Osteocyte (in vitro differentiated cells): ENCODE data around the gene ING1. TPM values are rescaled to one million over a fixed set of nuclear protein-coding genes. Genes with fewer than 3 reads are reported as not detected.

Source experiments
- DNase-seq: peaks from one replicate; pipeline ENCODE4 v3.0.0; 2021; ENCODE audit warnings: mixed read lengths; ENCODE audit not compliant: unreplicated experiment; ENCODE audit errors: extremely low spot score
- H3K27ac Mint-ChIP-seq: one replicate; pipeline ENCODE4 v1.8.0; 2021; ENCODE audit warnings: mild to moderate bottlenecking, mixed read lengths; ENCODE audit not compliant: unreplicated experiment
- H3K27me3 Mint-ChIP-seq: one replicate; pipeline ENCODE4 v1.8.0; 2021; ENCODE audit warnings: mixed read lengths; ENCODE audit not compliant: unreplicated experiment
- H3K36me3 Mint-ChIP-seq: one replicate; pipeline ENCODE4 v1.8.0; 2021; ENCODE audit warnings: mixed read lengths; ENCODE audit not compliant: unreplicated experiment
- H3K4me1 Mint-ChIP-seq: one replicate; pipeline ENCODE4 v1.8.0; 2021; ENCODE audit warnings: mixed read lengths; ENCODE audit not compliant: unreplicated experiment
- H3K4me3 Mint-ChIP-seq: one replicate; pipeline ENCODE4 v1.8.0; 2021; ENCODE audit warnings: mild to moderate bottlenecking, moderate library complexity, mixed read lengths; ENCODE audit not compliant: unreplicated experiment
- H3K9me3 Mint-ChIP-seq: one replicate; pipeline ENCODE4 v1.8.0; 2021; ENCODE audit warnings: mixed read lengths; ENCODE audit not compliant: unreplicated experiment
- total RNA-seq: library from RNA; stranded (reverse); gene quantifications from 2 replicates; pipeline ENCODE4 v1.2.1, GENCODE V29; 2021
- TF ChIP-seq, protein P1 (sequence below): fragments of 200-600 bp; sonication (generic); IDR thresholded peaks from 2 replicates; pipeline ENCODE4 v1.5.0; 2021; ENCODE audit warnings: antibody characterized with exemption, mild to moderate bottlenecking, moderate library complexity

ING1 gene
- total RNA-seq, 1 donor from 2014 or later = 23.2 TPM

- peaks cover 9% of the 10 kb centered on the region for H3K4me1 Mint-ChIP-seq
- DNase-seq = no peak
- H3K27me3 Mint-ChIP-seq = peaks cover 22% of the 10 kb centered on the region
- H3K9me3 Mint-ChIP-seq = no peaks in the 10 kb centered on the region
- H3K27ac Mint-ChIP-seq = no peak overlapping the region
- TF ChIP-seq, protein P1, sequence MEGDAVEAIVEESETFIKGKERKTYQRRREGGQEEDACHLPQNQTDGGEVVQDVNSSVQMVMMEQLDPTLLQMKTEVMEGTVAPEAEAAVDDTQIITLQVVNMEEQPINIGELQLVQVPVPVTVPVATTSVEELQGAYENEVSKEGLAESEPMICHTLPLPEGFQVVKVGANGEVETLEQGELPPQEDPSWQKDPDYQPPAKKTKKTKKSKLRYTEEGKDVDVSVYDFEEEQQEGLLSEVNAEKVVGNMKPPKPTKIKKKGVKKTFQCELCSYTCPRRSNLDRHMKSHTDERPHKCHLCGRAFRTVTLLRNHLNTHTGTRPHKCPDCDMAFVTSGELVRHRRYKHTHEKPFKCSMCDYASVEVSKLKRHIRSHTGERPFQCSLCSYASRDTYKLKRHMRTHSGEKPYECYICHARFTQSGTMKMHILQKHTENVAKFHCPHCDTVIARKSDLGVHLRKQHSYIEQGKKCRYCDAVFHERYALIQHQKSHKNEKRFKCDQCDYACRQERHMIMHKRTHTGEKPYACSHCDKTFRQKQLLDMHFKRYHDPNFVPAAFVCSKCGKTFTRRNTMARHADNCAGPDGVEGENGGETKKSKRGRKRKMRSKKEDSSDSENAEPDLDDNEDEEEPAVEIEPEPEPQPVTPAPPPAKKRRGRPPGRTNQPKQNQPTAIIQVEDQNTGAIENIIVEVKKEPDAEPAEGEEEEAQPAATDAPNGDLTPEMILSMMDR = no peak
- no peaks in the 10 kb centered on the region for H3K36me3 Mint-ChIP-seq
- no peak overlapping the region for H3K4me3 Mint-ChIP-seq
Measured at GRCh38 chr13:110771194-110771593, 57.7 kb downstream of the ING1 start.

DNA sequence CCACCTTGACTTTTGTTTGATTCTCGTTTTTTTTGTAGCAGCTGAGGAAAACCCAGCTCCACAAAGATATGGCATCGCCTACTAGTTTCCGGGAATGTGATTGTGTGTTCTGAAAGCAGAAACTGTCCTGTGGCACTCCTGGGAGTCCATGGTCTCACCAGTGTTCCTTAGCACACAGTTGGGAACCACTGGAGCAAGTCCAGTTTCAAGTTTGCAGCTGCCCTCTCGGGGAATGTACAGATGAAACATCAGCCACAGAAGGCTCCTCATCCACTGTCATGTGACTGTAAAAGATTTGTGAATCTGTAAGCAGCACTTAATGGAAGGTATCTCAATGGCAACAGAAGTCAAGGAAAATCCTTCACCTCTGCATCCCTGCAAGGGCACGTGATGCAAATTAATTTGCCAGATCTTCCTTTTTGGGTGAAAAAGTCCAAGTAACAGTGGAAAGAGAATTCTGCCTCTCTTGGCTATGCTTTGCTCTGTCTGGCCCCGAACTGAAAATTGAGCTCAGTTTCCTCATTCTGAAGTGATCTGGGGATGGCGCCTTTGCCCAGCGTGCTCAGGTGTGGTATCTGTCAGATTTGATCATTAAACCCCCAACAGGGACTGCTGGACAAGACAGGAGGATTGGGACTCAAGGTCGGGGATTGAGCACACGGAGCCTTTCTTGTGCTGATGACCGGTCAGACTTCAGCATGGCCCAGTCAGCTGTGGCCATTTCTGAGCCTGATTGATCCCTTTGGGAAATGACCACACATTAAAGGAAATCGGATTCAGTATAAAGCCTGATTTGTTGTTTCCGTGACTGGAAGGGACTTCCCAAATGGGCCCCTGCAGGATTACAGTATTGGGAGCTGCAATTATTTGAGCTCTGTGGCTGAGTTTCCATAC lies 58.8 kb downstream of the ING1 start:
- no peaks in the 10 kb centered on the region for H3K36me3 Mint-ChIP-seq

More for the DNA sequence above, 58.8 kb downstream of the ING1 start:
- H3K27me3 Mint-ChIP-seq = peaks cover 19% of the 10 kb centered on the region
- TF ChIP-seq, protein P1 = no peak
- H3K9me3 Mint-ChIP-seq = no peaks in the 10 kb centered on the region
- no peak overlapping the region for H3K27ac Mint-ChIP-seq
- DNase-seq = no peak
- no peak overlapping the region for H3K4me3 Mint-ChIP-seq
- peaks cover 12% of the 10 kb centered on the region for H3K4me1 Mint-ChIP-seq

Other genes starting within 250 kb of the ING1 start
- gene RAB20, start 152.0 kb upstream of the ING1 start, total RNA-seq = 10.0 and 11.7 TPM in 2 replicates
- gene NAXD, start 98.2 kb upstream of the ING1 start, total RNA-seq = 34.3 and 35.6 TPM in 2 replicates
- 57.1 and 62.2 TPM in 2 replicates for gene CARS2, start 7.6 kb upstream of the ING1 start, total RNA-seq
- 248 and 257 TPM in 2 replicates for gene ANKRD10, start 201.4 kb downstream of the ING1 start, total RNA-seq